Stimulated activated CD8-positive, alpha-beta memory T cell treated with anti-CD3 and anti-CD28 coated beads, Interleukin-15, amount 100 ng/mL, for 24 hours (primary cell): Measurements from ENCODE around the gene CACHD1.

Source experiments
- DNase-seq: peaks from one replicate; pipeline ENCODE4 v3.0.0-alpha.2; 2020; ENCODE audit warnings: low read depth

CACHD1 gene

DNA sequence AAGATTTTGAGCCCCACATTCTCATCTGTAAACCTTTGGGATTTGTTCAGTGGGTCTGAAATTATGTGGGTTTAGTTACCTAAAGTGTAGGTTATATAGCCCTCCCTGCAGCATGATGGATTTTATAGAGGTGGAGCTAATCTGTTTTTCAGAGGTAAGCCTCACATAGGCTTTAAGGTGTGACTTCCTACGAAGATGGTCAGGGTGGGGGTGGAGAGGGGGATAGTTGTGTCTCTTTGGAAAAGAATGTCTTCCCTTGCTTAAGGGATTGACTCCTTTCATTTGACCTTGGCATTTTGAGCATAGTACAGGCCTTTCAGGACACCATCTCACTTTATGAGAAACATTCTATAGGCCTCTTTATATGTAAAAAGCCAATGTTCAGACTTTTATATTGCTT, 3.4 kb downstream of the CACHD1 start:
- no peak for DNase-seq

DNA sequence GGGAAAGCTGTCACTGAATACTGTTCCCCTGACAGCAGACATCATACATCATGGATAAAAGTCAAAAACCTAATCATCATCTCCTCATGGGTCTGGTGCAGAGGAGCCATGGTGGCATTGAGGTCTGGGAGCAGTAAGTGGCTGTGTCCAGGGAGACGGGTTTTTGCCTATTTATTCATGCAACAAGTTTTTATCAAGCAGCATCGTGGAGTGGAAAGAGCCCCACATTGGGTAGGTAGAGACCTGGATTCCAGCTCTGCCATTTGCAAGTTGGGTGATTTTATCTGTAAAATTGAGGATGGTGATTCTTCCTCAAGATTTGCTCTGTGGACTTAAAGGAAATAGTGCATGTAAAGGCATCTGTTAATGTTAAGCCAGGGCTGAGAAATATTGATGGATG, 4.2 kb downstream of the CACHD1 start:
- no peak for DNase-seq

DNA sequence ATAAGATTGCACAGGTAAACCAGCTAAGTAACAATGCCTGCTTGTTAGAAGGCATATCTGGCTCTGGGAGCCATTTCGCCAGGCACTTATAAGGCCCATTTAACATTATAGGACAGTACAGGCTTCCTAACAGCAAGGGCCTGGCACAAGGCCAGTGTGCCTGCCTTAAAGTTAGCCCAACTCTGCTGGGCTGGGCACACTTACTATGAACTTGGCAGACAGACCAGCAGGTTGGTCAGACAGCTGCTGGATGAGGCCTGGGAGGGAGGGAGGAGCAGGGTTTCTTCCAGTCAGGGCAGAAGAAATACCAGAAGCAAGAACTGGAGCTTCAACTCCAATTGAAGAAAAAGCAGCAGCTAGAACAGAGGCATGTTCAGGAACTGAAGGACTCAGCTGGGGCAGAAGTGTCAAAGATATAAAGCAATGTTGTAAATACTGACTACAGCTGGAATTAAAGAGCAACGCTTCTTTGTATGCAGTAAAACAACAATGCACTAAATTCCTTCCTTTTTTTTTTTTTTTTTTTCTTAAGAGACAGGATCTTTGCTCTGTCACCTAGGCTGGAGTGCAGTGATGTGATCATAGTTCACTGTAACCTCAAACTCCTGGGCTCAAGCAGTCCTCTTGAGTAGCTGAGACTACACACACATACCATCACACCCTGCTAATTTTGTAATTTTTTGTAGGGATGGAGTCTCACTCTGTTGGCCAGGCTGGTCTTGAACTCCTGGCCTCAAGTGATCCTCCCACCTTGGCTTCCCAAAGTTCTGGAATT, 4.9 kb downstream of the CACHD1 start:
- DNase-seq, result no peak

DNA sequence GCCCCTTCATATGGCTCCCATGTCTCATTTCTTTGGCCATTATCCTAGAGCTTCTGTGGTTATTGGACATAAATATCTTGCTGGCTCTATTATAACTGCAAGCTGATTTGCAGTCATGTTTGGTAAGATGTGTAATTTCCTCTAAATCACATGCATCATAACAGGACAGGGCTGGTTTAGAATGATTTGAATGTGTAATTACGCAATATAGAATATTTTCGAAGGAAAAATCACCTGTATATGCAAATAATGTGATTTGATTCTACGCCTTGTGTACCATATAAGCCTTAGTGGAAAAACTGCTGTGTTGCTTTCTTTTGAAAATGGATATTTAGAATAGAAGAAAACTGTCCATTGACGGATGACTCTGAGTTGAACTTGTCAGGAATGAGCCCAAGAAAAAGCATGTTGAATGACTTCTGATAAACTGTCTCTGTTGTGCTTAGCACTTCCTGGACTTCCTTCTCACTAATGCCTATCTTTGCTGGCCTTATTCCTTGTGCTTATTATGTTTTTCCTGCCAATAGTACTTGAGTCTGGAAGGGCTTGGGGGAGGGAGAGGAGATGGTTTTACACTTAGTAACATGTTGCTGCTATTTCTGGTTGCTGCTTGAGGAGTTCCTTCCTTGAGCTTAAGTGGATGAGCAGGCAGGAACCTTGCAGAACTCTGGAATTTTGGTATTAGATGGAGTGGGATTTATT, 6.5 kb downstream of the CACHD1 start:
- DNase-seq, result no peak

DNA sequence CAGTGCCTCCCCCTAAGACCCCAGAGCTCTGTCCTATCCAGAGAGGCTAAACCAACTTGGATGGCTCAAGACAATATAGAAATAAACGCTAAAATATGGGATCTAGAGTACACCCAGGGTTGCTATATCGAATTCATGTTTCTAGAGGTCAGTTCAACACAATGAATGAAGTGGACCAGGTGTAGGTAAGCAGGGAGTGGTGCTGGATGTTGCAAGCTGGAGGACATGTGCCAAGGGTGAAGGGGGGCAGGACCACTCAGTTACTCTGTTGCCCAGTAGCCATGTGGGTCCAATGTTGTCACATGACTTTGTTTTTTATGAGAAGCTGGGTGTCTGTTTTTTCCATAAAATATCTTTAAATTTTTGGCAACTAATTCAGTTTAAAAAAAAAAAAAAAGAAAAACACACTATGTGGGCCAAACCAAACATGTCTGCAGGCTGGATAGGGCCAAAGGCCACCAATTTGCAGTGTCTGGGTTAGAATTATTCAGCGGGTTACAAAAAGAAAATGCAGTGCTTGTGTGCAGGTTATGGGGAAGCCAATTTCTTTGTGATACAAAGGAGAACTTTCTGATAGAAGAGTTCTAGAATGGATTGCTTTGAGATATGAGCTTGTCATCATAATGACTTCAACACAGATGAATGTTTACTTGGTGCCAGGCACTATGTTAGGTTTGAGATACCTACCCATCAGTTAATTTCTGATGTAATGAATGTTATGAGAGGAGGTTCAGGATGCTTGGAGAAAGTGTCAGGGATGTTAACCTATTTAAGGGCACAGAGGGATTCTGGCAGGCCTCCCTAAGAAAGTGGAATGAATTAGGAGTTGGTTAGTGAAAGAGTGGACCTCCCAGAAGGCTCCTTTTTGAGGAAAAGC, 8.9 kb downstream of the CACHD1 start:
- DNase-seq, result no peak

DNA sequence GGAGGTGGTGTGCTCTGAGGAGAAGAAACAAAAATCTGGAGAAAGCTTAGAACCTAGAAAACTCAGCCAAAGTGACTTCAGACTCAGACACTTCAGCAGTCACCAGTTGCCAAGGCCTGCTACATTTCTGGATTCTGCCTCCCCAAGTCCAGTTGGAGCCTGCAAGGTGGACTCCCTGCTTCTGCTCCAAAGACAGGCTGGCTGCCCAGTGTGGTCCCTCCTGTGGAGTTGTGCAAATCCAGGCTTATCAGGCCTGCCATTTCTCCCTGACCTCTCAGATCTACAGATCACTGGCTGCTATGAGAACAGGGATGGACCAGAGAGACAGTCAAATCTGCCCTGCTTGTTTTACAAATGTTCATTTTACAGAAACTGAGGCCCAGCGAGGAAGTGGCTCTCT, 9.9 kb downstream of the CACHD1 start:
- DNase-seq, result no peak

DNA sequence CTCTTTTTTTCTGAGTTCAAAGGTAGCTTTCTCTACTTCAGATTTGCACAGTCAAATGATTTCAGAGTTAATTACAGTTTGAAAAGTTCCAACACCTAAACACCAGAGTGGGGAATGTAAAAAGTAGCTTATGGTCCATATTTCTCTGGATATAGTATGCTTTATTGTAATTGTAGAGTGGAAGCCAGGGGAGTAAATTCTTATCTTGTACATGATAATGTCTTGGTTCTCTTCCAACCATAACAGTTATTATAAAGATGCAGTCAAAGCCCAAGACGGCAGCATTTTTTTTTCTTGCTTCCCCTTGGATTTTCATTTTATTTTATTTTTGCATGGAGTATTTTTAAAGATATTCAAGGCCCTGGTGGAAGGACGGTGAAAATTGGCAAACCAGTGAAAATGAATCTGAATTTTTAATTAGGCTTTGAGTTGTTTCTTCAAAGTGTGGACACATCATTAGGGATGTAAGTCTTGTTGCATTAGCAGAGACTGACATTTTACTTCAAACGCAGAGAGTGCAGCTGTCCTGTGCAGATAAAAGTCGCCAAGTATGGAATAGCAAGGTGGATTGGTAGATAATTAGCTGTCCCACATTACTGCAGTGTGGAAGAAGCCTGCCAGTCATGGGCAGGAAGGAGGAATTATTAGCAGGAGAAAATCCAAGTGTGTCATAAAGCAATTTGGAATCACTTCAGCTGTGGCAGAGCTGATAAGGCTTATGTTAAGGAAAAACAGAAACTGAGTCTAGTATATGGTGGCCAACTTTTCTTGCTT, 11.3 kb downstream of the CACHD1 start:
- DNase-seq, result no peak

DNA sequence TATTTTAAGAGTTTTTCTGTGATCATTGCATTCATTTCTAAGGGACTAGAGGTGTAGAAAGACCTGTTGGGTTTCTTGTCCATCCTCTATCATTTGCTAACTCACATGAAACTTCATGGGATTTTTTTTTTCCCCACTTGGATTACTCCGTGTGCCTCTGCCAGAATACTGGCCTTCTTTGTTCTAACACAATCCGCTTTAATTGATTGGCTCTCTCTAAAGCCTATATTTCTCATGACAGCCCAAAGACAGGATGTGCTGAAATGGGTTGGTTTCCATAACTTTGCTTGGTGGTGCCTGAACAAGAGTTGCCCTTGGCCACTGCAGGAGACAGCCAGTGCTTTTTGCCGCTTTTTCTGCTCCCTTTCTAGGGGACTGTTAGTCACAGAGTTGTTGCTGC, 12.2 kb downstream of the CACHD1 start:
- no peak for DNase-seq

DNA sequence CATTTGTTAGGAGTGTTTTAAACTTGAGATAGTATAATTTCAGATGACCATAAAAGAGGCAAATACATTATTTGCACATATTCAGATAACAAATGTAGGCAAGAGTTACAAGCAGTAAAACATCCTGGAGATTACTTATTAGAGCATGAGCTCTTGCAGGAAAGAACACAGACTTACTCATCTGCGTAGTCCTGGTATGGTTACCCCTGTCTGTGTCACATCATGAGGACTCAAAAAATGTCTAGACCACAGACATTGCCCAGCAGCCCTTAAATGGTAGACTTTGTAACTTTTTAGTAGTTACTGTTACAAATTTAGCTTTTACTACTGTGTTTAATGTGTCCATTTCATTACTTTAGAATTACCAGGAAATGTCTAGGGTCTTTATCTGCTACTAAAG, 12.8 kb downstream of the CACHD1 start:
- no peak for DNase-seq

DNA sequence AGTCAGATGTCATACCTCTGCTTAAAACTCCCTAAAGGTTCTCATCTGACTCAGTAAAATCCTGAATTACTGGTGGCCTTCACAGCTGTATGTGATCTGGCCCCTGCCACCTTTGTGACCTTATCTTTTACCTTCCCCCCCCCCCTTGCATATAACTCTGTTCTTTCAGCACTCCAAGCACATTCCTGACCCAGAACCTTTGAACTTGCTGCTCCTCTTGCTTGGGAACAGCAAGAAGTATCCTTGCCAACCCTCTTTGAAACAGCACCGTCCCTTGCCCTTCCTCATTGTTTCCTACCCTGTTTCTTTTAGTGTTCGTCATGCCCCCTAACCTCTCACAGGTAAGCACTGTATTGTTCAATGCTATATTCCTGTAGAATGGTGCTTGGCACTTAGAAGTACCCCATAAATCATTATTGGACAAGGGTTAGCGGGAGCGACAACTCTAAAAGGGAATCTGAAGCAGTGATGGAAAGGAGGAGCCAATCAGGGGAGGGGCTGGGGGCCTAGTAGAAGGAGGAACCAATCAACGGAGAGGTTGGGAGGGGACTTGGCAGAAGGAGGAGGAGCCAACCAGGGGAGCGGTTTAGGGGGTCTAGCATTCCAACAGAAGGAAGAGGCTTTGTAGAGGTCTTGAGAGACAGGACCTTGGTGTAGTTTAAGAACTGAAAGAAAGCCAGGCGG, 13.9 kb downstream of the CACHD1 start:
- DNase-seq, result no peak

DNA sequence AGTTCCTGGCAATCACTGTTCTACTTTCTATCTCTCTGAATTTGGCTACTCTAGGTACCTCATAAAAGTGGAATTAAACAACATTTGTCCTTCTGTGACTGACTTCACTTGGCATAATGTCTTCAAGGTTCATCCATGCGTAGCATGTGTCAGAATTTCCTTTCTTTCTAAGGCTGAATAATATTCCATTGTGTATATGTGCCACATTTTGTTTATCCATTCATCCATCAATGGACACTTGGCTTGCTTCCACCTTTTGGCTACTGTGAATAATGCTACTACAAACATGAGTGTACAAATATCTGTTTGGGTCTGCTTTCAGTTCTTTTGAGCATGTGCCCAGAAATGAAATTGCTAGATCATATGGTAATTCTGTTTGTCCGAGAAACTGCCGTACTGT, 14.7 kb downstream of the CACHD1 start:
- DNase-seq, result no peak

DNA sequence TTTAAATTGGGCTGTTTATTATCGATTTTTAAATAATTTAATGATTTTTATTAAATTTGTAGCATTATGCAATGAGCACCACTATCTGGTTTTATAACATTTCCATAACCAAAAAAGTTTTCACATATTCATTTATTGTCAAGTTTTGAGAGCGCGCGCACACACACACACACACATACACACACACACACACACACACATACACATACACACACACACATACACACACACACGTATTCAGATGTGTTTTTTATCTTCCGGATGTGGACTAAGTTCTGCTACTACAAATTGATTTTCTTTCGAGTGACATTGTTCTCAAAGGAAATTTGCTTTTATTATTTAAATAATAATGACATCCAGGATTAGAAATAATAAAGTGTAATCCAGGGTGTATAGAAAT, 16.3 kb downstream of the CACHD1 start:
- no peak for DNase-seq

DNA sequence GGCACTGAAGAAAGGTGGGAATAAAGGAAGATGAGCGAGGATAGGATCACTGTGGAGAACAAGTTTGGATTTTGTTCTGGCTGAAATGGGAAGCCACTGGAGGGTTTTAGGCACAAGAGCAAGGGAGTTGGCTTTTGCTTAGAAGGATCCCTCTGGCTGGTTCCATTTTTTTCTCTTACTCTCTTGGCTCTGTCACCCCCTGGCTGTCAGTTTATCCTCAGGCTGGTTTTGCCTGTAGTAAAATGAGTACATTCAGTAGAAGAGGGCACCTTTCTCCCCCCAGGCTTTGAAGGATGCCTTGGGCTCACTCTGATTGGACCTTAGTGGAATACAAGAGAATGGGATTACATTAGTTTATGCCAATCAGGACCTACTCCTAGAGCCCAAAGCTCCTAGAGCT, 17.1 kb downstream of the CACHD1 start:
- DNase-seq, result no peak

DNA sequence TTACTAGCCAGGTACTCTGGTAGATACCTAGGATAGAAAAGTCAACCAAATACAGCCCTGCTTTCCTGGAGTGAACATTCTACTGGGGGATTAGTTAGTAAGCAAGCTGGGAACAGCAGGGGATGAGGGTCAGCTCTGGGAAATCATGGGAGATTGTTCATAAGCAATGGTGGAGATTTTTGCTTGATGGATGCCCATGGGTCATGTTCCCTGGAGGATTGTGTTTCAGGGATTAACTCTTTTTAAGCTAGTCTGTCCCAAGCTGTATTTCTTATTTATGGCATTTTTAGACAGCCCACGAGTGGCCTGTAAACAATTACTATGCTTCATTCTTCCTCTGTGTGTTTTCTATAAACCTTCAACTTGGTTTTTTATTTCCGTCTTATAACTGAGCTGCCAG, 18.9 kb downstream of the CACHD1 start:
- no peak for DNase-seq

DNA sequence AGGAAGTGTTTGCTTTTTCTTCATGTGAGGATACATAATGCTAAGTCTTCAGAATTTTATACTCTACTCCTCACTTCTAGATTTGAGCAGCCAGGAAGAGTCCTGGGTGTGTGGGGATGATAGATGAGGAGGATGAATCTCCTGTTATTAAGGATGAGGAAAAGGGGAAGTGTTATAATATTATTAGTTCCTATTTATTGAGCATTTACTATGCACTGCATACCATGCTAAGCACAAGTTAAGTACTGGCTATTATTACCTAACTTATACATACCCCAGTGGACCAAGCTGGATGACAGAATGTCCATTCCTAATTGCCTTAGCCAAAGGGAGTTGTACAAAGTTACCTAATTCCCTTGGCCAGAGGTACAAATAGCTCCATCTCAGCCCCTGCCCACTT, 19.8 kb downstream of the CACHD1 start:
- no peak for DNase-seq

DNA sequence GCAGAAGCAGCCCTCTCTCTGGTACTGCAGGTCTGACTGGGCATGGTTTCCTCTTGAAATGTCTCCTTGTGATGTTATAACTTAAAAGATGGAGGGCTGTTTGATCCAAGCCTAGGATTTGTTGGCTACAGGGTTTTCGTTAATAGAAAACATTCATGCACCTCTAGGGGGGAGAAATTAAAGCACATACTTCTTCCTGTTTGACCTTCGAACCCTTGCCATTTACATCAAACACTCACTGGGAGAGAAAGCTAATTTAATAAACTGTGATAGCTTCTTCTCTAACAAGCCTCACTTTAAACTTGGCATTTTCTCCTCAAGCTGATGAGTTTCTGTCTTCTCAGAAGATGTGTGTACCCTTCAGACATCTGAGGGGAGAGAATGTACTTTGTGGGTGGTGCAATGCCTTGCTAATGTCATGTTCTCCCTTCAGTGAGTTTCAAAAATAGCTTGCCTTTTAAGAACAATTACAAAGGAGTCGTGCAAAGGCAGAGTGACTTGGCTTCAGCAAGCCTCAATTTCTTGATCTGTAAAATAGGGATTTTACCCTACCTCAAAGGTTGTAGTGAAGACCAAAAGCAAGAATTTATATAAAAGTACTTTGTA, 20.4 kb downstream of the CACHD1 start:
- no peak for DNase-seq

DNA sequence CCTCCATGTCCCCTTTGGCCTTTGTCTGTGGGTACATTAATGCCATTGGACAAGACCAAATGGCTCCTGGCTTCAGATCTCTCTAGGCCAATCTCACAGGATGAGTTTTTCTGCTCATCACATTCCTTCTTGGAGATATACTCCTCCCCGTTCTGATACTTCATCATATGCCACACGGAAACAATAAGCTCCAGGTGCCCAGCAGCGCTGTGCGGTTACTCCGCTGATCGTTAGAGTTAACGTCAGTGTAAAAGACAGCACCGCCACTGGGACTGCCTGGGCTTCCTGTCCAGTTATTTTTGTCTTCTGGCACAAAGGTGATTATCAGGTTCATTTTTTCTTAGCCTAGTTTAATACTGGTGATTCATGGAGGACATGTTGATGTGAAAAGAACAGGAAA, 22.5 kb downstream of the CACHD1 start:
- DNase-seq, result no peak

DNA sequence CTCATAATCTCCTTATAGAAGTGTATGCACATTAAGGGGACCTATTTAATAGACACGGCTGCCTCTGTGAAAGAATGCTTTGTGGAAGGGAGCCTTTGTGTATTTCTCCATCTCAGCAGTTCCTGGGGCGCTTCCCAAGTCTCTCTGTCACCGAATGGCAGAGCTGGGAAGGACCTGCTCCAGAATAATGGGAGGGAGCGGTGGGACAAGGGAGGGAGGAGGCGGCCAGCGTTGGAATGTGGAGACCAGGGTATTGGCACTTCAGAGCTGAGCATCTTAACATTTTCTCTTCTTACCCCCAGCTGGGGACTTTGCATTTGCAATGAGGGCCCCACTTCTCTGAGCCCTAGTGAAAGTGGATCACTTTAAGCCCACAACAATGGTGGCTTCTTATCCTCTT, 23.9 kb downstream of the CACHD1 start:
- DNase-seq, result no peak

DNA sequence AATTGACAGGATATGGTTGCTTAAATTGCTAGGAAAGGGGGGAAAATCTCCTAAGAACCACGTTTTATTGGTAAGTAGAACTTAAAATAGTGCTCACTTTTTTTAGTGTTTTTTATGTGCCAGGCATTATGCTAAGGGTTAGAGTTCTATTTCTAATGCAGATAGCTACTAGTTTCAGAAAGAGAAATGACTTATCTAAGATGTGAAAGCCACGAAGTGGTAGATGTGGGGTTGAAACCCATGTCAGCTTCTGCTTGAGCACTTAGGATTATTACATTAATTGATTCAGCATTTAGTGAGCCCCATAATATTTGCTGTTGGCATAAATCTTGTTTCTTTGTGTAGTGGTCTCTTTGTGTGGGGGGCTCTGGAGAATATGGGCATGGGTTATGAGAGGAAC, 24.7 kb downstream of the CACHD1 start:
- DNase-seq, result no peak

DNA sequence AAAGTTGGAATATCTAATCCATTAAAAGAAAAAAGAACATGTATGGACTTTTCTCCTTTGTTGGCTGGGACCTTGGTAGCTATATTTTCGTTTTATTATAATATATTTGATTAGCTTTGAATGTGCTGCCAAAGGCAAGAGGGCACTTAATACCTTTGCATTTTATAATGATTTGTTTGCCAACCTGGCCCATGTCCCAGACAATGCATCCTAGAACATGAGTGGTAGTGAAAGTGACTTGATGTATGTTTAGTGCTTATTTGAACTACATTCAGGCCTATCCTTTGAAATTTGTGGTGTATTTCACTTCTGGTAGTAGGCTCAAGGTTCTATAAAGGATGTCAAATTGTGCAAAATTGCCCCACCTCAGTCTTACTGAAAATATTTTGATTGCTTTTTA, 25.9 kb downstream of the CACHD1 start:
- DNase-seq, result no peak

DNA sequence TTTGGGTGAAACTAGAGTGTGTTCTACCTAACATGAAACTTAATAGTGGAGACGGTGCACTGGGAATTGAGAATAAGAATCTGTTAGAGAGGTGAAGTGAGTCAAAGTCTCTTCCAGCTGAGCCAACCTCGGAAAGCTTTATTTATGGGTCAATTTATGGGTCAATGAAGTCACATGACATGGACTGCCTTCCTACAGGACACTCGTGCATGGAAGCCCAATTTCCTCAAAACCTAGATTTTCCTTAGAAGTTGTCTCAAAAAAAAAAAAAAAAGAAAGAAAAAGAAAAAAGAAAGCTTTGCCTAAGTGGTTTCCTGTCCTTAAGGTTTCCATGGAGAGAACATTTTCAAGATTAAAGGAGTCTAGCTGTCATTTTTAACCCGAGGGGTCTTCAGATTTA, 26.7 kb downstream of the CACHD1 start:
- DNase-seq, result no peak
